NCI-H748 (cell line): ENCODE results near the gene HMCN1.
A peak's percentile ranks its signal among the peaks of the same experiment; 100 is the strongest.
"Not testable (repeated sequence)": the region's sequence is repeated elsewhere in the genome, so short reads cannot be mapped to it uniquely, and the experiment has no call there.

Experiments used
- DNase-seq: peaks from one replicate; lab custom pipeline; 2025; ENCODE audit not compliant: unreplicated experiment; lab: John Stamatoyannopoulos, UW

HMCN1 gene

DNA sequence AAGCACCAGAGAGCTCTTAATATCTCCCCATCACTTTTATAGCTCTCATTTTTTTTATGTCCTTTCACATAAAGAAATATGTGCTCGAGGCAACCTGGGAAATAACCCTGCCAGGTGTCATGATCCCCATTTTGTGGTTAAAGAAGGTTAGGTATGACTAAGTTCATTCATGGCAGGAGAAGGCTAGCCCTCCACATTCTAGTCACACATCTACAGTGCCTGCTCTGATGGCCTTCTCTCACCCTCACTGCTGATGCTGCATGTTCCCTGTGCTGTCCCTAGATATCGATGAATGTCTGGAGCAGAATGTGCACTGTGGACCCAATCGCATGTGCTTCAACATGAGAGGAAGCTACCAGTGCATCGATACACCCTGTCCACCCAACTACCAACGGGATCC lies 453.4 kb downstream of the HMCN1 start:
- no peak for DNase-seq

DNA sequence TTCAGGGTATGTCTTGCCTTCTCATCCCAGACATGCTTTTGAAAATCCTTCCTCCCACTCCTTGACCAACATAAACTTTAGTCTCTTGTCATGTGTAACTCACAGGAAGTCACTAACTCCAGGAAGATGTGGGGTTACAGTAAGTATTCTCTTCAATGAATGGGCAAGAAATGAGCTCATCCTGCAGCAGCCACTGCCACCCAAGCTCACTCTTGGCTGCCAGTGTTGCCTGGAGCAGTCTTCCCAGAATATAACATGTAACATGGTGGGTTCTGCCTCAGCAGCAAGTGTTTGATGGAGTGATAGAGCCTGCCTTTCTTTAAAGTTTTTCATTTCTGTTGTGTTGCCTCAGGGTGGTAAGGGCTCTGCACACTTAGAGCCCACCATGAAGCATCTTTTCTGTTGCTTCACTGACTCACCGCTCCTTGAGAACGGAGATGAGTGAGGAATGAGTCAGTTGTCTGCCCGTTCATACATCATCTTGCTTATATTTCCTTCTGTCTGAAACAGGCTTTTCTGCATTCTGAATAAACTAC lies 453.9 kb downstream of the HMCN1 start:
- no peak for DNase-seq

DNA sequence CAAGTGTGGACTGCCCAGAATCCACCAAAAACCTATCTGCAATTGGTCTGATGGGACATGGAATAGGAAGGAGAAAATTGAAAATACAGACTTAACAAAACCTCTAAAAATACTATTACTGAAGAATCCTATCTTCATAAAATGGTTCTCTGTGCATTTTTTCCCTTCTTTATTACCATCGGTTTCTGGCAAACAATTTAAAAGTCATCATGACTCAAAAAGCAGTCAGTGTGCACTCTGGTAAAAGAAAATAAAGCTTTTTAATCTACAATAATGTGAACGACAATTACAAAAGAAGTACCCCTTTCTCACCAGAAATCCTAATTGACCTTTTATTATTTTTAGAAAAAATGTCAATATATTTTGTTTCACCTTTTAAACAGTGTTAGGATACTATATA lies 454.5 kb downstream of the HMCN1 start:
- no peak for DNase-seq

DNA sequence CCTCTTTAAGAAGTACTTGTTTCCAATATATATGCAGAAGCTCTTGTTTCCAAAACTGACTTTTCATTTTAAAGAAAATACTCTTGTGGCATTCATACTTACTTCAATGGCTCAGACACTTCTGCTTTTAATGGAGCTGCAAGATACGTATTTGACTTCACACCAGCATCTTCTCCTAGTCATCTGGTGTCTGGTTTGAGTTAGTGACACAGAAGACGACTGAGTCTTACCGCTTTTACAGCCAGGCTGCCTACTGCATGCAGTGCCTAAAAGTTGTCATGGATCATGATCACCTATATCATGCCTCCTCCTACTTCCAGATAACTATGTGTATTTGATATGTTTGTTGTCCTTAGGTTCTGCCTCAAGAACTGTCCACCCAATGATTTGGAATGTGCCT lies 455.0 kb downstream of the HMCN1 start:
- no peak for DNase-seq

DNA sequence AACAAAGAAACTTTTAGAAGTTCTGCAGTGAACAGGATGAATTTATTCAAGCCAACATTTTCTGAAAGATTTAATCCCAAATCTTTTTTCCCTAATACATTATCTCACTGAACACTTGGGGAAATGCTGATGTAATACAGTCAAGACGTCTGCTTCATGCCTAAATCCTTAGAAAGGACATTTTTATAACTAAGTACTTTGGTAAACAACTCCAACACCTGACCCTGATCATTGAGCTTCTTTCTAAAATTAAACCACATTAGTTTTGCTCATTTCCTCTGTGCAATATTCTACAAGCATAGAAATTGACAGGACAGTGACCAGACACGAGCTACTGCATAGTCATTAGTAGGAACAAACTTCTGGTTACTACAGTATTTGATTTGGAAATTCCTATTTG lies 457.3 kb downstream of the HMCN1 start:
- DNase-seq = no peak

GRCh38 chr1:186193224-186193623 lies 459.0 kb downstream of the HMCN1 start:
- no peak for DNase-seq

- DNase-seq = no peak
These were observed 460.0 kb downstream of the HMCN1 start for GRCh38 chr1:186194107-186194756.

DNA sequence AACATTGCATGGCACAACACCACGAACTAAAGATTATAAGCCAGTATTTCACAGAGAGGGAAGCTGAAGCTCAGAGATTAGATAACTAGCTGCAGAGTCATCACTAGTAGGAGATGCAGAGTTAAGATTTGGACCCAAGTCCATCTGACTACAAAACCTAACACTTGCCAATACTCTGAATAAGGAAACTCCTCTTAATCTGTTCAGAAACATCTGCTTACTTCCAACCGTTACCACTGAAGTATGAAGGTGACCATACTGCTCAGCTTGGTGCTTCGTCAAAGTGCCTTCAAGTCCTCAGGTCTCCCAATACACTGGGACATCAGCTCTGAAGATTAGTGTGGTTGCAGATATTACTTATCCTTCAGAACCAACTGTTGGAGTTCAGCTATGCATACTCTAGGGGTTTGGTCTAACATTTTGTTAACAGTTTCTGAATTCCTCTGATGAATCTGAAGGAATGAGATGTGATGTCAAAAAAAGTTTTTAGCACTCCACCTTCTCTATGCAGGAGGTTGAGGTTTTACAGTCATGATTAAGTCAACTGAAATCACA lies 461.3 kb downstream of the HMCN1 start:
- DNase-seq = no peak

DNA sequence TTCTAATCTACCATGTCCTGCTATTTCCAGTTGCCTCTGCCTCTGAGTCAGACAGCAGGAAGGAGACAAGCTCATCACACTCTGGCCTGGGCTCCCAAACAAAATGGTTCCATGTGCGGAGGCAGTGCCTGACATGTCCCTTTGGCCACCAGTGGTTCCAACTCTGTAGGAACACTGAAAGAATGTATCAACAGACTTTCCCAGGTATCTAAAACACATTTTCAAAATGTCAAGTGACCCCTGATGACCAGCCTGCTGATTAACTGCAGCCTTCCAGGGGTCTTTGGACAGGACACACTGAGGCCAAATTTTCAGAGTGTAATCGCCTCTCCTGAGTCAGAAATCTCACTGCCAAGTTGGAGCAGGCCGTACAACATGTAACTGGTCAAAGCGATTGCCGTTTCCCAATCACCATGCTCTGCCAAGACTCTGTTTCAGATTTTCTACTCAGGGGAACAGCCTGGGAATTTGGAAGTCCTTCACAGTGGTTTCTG lies 468.1 kb downstream of the HMCN1 start:
- no peak for DNase-seq

DNA sequence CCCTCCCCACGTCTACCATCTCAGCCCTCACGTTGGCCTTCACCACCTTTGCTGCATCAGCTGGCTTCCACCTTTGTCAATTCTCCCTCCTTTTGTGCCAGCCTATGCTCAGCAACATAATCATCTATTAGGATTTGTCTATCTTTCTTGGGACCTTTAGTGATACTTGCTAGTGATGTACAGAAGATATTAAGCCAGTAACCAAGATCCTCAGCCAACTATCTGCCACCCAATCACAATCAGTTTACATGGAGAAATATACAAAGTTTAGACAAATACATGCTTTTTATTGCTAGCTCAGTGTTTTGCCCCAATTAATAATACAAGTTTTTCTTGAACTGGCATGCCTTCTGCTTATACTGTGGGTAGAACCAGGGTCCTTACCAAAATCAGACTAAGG lies 468.6 kb downstream of the HMCN1 start:
- no peak for DNase-seq

- DNase-seq = no peak
These were observed 471.9 kb downstream of the HMCN1 start for GRCh38 chr1:186206048-186206570.

DNA sequence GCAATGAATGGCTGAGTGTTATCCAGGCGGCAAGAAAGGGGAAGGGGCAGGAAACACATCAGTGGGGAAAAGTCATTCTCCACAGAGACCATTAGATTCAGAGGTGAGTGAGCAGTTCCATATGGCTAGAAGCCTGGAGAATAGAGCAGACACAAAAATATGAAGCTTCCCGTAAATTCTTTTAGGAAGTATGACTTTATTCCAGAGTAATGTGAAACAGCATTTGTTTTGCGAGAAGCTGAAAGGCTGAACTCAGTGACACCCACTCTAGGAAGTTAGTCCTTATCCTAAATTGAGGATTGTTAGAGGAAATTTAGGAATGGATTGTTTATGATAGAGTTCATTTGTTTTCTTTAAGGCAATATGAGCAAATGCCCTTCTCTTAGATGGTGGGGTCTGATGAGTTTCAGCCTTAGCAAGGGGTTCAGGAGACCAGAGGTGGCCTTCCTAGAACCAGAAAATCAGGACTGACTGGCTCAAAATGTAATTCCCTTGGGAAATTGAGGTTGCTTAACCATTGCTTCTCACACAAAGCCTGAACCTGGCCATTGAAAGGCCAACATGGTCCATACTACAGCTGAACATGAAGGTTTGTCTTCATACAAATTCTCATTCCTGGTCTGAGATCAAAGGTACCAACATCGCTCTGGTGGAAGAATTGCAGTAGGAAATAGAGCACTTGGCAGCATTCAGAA lies 473.3 kb downstream of the HMCN1 start:
- no peak for DNase-seq

DNA sequence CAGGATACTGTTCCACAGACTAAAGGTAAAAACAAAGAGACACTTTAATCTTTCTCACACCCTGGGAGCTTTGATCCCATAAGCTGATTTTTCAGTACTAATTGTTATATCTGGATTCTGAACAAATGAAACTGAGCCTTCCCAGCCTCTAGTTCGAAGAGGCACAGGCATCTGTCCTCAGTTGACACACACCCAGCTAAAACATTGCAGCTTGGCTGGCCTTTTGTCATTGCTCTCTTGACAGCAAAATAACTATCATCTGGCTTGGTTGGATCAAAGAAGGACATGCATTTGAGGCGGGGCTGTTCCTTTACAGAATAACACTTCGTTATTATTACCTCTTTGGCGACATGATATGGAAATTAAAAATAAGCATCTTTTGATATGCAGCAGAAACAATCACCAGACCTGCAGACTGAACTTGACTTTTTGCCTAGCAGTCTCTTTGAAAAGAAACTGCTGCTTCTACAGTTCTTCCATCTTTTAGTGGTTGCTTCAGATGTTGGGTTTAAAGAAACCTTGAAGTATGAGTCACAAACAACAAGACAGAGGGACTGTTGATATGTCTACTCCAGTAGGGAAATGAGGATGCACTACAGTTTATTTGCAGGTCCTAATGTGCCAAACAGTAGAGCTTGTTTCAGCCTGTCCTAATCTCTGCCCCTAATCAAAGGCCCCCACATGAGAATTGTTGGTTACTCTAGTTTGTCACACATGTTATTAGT lies 474.4 kb downstream of the HMCN1 start:
- no peak for DNase-seq

- no peak for DNase-seq
These were observed 476.1 kb downstream of the HMCN1 start for GRCh38 chr1:186210258-186210657.

DNA sequence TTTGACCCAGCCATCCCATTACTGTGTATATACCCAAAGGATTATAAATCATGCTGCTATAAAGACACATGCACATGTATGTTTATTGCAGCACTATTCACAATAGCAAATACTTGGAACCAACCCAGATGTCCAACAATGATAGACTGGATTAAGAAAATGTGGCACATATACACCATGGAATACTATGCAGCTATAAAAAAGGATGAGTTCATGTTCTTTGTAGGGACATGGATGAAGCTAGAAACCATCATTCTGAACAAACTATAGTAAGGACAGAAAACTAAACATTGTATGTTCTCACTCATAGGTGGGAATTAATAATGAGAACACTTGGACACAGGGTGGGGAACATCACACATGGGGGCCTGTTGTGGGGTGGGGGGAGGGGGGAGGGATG lies 477.4 kb downstream of the HMCN1 start:
- DNase-seq = not testable (repeated sequence)

GRCh38 chr1:186212568-186213224 lies 478.5 kb downstream of the HMCN1 start:
- DNase-seq = peak; percentile 60

- DNase-seq = no peak
These were observed 479.0 kb downstream of the HMCN1 start for GRCh38 chr1:186213225-186213607.

- no peak for DNase-seq
These were observed 480.6 kb downstream of the HMCN1 start for GRCh38 chr1:186214791-186215190.

GRCh38 chr1:186215636-186216035 lies 481.4 kb downstream of the HMCN1 start:
- DNase-seq = no peak

DNA sequence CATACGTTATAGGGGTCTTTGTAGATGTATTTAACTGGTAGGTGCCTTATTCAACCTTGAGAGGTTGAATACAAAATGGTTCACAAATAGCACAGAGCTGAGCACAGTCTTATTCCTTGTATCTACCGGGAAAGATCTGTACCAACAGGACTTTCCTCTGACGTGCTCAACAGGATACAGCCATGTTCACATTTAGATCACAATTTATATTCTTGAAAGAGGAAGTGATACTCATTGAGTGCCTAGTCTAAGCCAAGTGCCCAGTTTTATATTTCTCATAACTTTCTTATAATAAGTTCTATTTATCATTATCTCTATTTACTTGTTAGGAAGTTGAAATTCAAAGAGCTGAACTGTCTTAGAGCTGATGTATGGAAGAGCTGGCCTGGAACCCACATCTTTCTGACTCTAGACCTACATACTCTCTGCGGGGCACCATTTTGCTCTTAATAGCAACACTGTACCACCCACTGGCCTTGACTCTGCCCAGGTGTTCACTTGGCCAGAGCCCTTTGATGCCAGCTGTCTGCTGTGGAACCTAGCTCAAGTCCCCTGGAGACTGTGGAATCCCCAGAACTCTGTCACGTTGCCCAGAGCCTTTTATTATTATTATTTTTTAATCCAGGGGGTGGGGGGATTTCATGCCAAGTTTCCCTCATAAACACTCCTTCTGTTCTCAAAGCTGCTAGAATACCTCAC lies 484.6 kb downstream of the HMCN1 start:
- no peak for DNase-seq
